B cell (primary cell): Measurements from ENCODE around the gene AURKA. TPM values are rescaled to one million over a fixed set of nuclear protein-coding genes. Genes with fewer than 3 reads are reported as not detected.

Source experiments
- ATAC-seq: fragments of 200-7000 bp; cut with Tn5 transposase; one replicate; pipeline ENCODE4 v1.10.0; 2021; ENCODE audit warnings: low read depth, mild to moderate bottlenecking, moderate number of reproducible peaks, moderate library complexity
- CTCF ChIA-PET: fragments of 350-600 bp; sonication (Branson Sonifier 250); formaldehyde crosslinking; loops from one replicate; lab custom pipeline; 2021; ENCODE audit warnings: antibody characterized with exemption, inconsistent platforms; lab: Charles Lee
- POLR2A ChIA-PET: fragments of 350-600 bp; sonication (Branson Sonifier 250); formaldehyde crosslinking; loops from one replicate; lab custom pipeline; 2021; ENCODE audit warnings: antibody characterized with exemption; lab: Charles Lee
- DNase-seq: peaks from one replicate; pipeline ENCODE4 v3.0.0; 2013
- H2AFZ ChIP-seq: 2 replicates; pipeline ENCODE4 v1.6.1; 2012; ENCODE audit warnings: mild to moderate bottlenecking, low read depth, low read length; ENCODE audit not compliant: insufficient read depth, poor library complexity, severe bottlenecking
- H3K27ac ChIP-seq, 2 donors: 1 replicate in 1 of 2; 2 replicates in 1 of 2; pipeline ENCODE4 v1.5.1; 2012 to 2013; ENCODE audit warnings: low read length in 2 of 2, mild to moderate bottlenecking in 2 of 2, moderate library complexity in 1 of 2
- H3K27me3 ChIP-seq, 4 experiments: fragments of 200-600 bp in 1 of 4; sonication (generic) in 1 of 4; replicated peaks in 1 of 4; 1 replicate in 2 of 4; 2 replicates in 2 of 4; pipeline versions ENCODE4 v1.6.1 to v1.7.0; 2013 to 2016; ENCODE audit warnings: low read length in 3 of 4, mild to moderate bottlenecking in 2 of 4, mixed read lengths in 1 of 4, moderate library complexity in 1 of 4; ENCODE audit not compliant: insufficient read depth in 4 of 4, control insufficient read depth in 3 of 4; ENCODE audit errors: control extremely low read depth in 1 of 4
- H3K36me3 ChIP-seq, 2 experiments: replicated peaks in 1 of 2; 1 replicate in 1 of 2; 2 replicates in 1 of 2; pipeline versions ENCODE4 v1.6.1 to v1.7.1; 2013; ENCODE audit warnings: low read length in 1 of 2; ENCODE audit not compliant: insufficient read depth in 2 of 2, control insufficient read depth in 1 of 2; ENCODE audit errors: control extremely low read depth in 1 of 2, extremely low read depth in 1 of 2
- H3K4me1 ChIP-seq, 2 donors: fragments of 200-600 bp in 1 of 2; sonication (generic) in 1 of 2; 1 replicate in 1 of 2; 2 replicates in 1 of 2; pipeline versions ENCODE4 v1.5.1 to v1.6.1; 2013 to 2017; ENCODE audit warnings: low read length in 2 of 2; ENCODE audit not compliant: control insufficient read depth in 2 of 2, insufficient read depth in 2 of 2
- H3K4me2 ChIP-seq: replicated peaks from 2 replicates; pipeline ENCODE3; 2012; ENCODE audit warnings: mild to moderate bottlenecking, low read depth, low read length; ENCODE audit not compliant: poor library complexity, severe bottlenecking
- H3K4me3 ChIP-seq, 5 experiments: fragments of 200-600 bp in 1 of 5; sonication (generic) in 1 of 5; 1 replicate in 3 of 5; 2 replicates in 2 of 5; pipeline versions ENCODE4 v1.5.1 to v1.7.0; 2011 to 2016; ENCODE audit warnings: low read length in 4 of 5, mild to moderate bottlenecking in 4 of 5, low read depth in 2 of 5, control low read depth in 1 of 5, moderate library complexity in 1 of 5; ENCODE audit not compliant: insufficient read depth in 1 of 5; ENCODE audit errors: control extremely low read depth in 1 of 5, extremely low read depth in 1 of 5
- H3K79me2 ChIP-seq: fragments of 200-600 bp; sonication (generic); one replicate; pipeline ENCODE4 v1.6.0; 2016; ENCODE audit warnings: low read length; ENCODE audit not compliant: control insufficient read depth, insufficient read depth
- H3K9ac ChIP-seq: fragments of 200-600 bp; sonication (generic); 2 replicates; pipeline ENCODE4 v1.6.1; 2017; ENCODE audit warnings: mild to moderate bottlenecking, low read length, moderate library complexity
- H3K9me3 ChIP-seq, 3 donors: one replicate each; pipeline versions ENCODE4 v1.6.1 to v1.7.1; 2013; ENCODE audit warnings: low read length in 2 of 3; ENCODE audit not compliant: control insufficient read depth in 2 of 3, insufficient read depth in 1 of 3; ENCODE audit errors: control extremely low read depth in 1 of 3
- H4K20me1 ChIP-seq: 2 replicates; pipeline ENCODE4 v1.6.0; 2012; ENCODE audit warnings: mild to moderate bottlenecking, low read length; ENCODE audit not compliant: insufficient read depth, control insufficient read depth, poor library complexity, severe bottlenecking
- H3K27ac Mint-ChIP-seq: one replicate; pipeline ENCODE4 v1.8.0; 2021; ENCODE audit warnings: mixed read lengths
- H3K27me3 Mint-ChIP-seq: one replicate; pipeline ENCODE4 v1.8.0; 2021; ENCODE audit warnings: mixed read lengths
- H3K4me1 Mint-ChIP-seq: one replicate; pipeline ENCODE4 v1.8.0; 2021; ENCODE audit warnings: mixed read lengths
- H3K4me3 Mint-ChIP-seq: one replicate; pipeline ENCODE4 v1.8.0; 2021; ENCODE audit warnings: mixed read lengths
- H3K9me3 Mint-ChIP-seq: one replicate; pipeline ENCODE4 v1.8.0; 2022; ENCODE audit warnings: mixed read lengths; ENCODE audit not compliant: insufficient read depth
- CTCF ChIP-seq: fragments of 200-600 bp; IDR thresholded peaks from one replicate; pipeline ENCODE4 v1.8.0; 2022; ENCODE audit warnings: antibody characterized with exemption, mild to moderate bottlenecking
- EZH2 ChIP-seq: IDR thresholded peaks from 2 replicates; pipeline ENCODE4 v1.6.1; 2012; ENCODE audit warnings: borderline replicate concordance, low read depth, mild to moderate bottlenecking, moderate library complexity, low read length; ENCODE audit not compliant: insufficient read depth, poor library complexity, severe bottlenecking
- WGBS: methylation state at CpG from one replicate; pipeline ENCODE4 v1.1.5; 2013; ENCODE audit warnings: missing lambda C conversion rate; ENCODE audit not compliant: insufficient coverage; 5-methylcytosine and 5-hydroxymethylcytosine counted together
- intact Hi-C: fragments of 100-400 bp; cut with micrococcal nuclease; formaldehyde crosslinking; loops from one replicate; pipeline ENCODE4 v1.10.0; 2022
- polyA plus RNA-seq: library from polyadenylated mRNA; depleted of rRNA; stranded (reverse); fragments of >200 nt; gene quantifications from 2 replicates; pipeline ENCODE4 v1.2.3, GENCODE V29; 2012
- total RNA-seq, 2 donors: library from RNA; stranded (reverse); fragments of 120-200 nt in 1 of 2; gene quantifications; 1 replicate in 1 of 2; 2 replicates in 1 of 2; pipeline versions ENCODE4 v1.2.3 to v1.2.4, GENCODE V29; 2013 to 2022

The AURKA gene
- total and polyA plus RNA-seq, 2 donors (not counting 1 experiment from before 2014, with no cell fraction given), result 0.86 to 3.9 TPM

DNA sequence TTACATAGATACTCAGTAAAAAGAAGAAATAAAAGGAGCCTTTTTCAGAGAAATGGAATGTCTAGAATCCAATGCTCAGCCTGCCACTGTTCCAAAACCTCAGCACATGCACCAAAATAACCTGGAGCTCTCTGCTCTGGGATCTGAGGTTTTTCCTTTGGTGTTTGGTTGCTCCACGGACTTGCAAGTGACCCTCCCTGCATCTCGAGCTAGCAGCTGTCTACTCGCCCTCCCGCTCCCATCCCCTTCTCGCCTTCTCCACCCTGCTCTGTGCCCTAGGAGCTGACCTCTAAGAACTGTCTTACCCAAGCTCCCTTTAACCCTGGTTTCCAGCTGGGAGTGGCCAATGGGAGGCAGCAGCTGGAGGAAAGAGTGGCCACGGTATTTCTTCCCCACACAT, 68.4 kb downstream of the AURKA start:
- peaks cover 17% of the 10 kb centered on the region for H3K27me3 Mint-ChIP-seq
- H3K36me3 ChIP-seq, result no peaks in the 10 kb centered on the region
- no peaks in the 10 kb centered on the region for H3K4me1 ChIP-seq
- no peak overlapping the region for H3K4me2 ChIP-seq
- H3K27ac ChIP-seq, result no peak overlapping the region
- ATAC-seq, result no peak
- H3K9me3 ChIP-seq, result no peaks in the 10 kb centered on the region
- intact Hi-C loops, result no loop called here
- H3K4me1 Mint-ChIP-seq, result no peaks in the 10 kb centered on the region
- no peak overlapping the region for H2AFZ ChIP-seq
- WGBS, result 74% methylated on average over 5 of the region's 6 CpGs
- TF ChIP-seq CTCF (no peak), EZH2 (no peak)
- no peak for DNase-seq
- H3K27ac Mint-ChIP-seq, result no peak overlapping the region
- no peaks in the 10 kb centered on the region for H3K9me3 Mint-ChIP-seq
- H3K4me3 Mint-ChIP-seq, result no peak overlapping the region
- H3K27me3 ChIP-seq, result peaks cover 0 to 7% (median 0%) of the 10 kb centered on the region in 4 experiments
- ChIA-PET CTCF (no interaction called here), POLR2A (no interaction called here)
- H3K79me2 ChIP-seq, result no peaks in the 10 kb centered on the region
- no peak overlapping the region for H3K4me3 ChIP-seq
- H4K20me1 ChIP-seq, result no peaks in the 10 kb centered on the region
- no peak overlapping the region for H3K9ac ChIP-seq

GRCh38 chr20:56323206-56323605, 68.8 kb downstream of the AURKA start:
- intact Hi-C loops, result no loop called here
- CTCF ChIA-PET, result no interaction called here
- Histone ChIP-seq H3K4me1 (no peaks in the 10 kb centered on the region), H3K79me2 (no peaks in the 10 kb centered on the region), H3K4me3 (no peak overlapping the region), H3K9ac (no peak overlapping the region), H4K20me1 (no peaks in the 10 kb centered on the region), H2AFZ (no peak overlapping the region), H3K36me3 (no peaks in the 10 kb centered on the region), H3K27ac (no peak overlapping the region), H3K27me3 (peaks cover 0 to 7% (median 0%) of the 10 kb centered on the region in 4 experiments), H3K9me3 (no peaks in the 10 kb centered on the region), H3K4me2 (no peak overlapping the region)
- POLR2A ChIA-PET, result no interaction called here
- H3K9me3 Mint-ChIP-seq, result no peaks in the 10 kb centered on the region
- H3K27ac Mint-ChIP-seq, result no peak overlapping the region
- H3K4me1 Mint-ChIP-seq, result no peaks in the 10 kb centered on the region
- no peak overlapping the region for H3K4me3 Mint-ChIP-seq
- DNase-seq (no peak), ATAC-seq (no peak)
- TF ChIP-seq CTCF, result no peak
- TF ChIP-seq EZH2, result no peak
- H3K27me3 Mint-ChIP-seq, result peaks cover 17% of the 10 kb centered on the region
- WGBS, result 50% methylated on average over 1 of the region's 2 CpGs
